ENCODE measurements around the gene PAX7.

Gene PAX7

GRCh38 chr1:18628511-18628910 is 2.1 kb upstream of the PAX7 start:
- ATAC-seq, result no peak
- TF ChIP-seq SNAI2 (CRISPR knock-in tag; IDR thresholded peaks at IDR 0.05) (no peak), CSDC2 (CRISPR knock-in tag; IDR thresholded peaks at IDR 0.05) (no peak), TCF4 (CRISPR knock-in tag; IDR thresholded peaks at IDR 0.05; ENCODE audit: borderline replicate concordance) (no peak), POU6F1 (CRISPR knock-in tag; IDR thresholded peaks at IDR 0.05; ENCODE audit: borderline replicate concordance, low read depth) (no peak), ZFP3 (CRISPR knock-in tag; IDR thresholded peaks at IDR 0.05) (no peak), PATZ1 (CRISPR knock-in tag; IDR thresholded peaks at IDR 0.05; ENCODE audit: borderline replicate concordance) (no peak), OSR1 (CRISPR knock-in tag; IDR thresholded peaks at IDR 0.05) (no peak), ESRRG (CRISPR knock-in tag; IDR thresholded peaks at IDR 0.05) (no peak), ZC3H10 (CRISPR knock-in tag; IDR thresholded peaks at IDR 0.05) (no peak), ISL1 (CRISPR knock-in tag; IDR thresholded peaks at IDR 0.05) (no peak), ZNF565 (CRISPR knock-in tag; conservative IDR thresholded peaks at IDR 0.05; ENCODE audit: low read depth) (no peak), ZFP30 (CRISPR knock-in tag; IDR thresholded peaks at IDR 0.05) (no peak)

- ATAC-seq, result no peak
- TF ChIP-seq SNAI2 (CRISPR knock-in tag; IDR thresholded peaks at IDR 0.05) (no peak), OSR1 (CRISPR knock-in tag; IDR thresholded peaks at IDR 0.05) (no peak), ESRRG (CRISPR knock-in tag; IDR thresholded peaks at IDR 0.05) (no peak), BACH2 (CRISPR knock-in tag; IDR thresholded peaks at IDR 0.05; ENCODE audit: borderline replicate concordance) (no peak), TCF4 (CRISPR knock-in tag; IDR thresholded peaks at IDR 0.05; ENCODE audit: borderline replicate concordance) (no peak), ZNF70 (CRISPR knock-in tag; IDR thresholded peaks at IDR 0.05) (no peak), ZFP30 (CRISPR knock-in tag; IDR thresholded peaks at IDR 0.05) (no peak), CSDC2 (CRISPR knock-in tag; IDR thresholded peaks at IDR 0.05) (no peak), TOX (CRISPR knock-in tag; IDR thresholded peaks at IDR 0.05; ENCODE audit: borderline replicate concordance) (no peak), ISL1 (CRISPR knock-in tag; IDR thresholded peaks at IDR 0.05) (no peak), POU6F1 (CRISPR knock-in tag; IDR thresholded peaks at IDR 0.05; ENCODE audit: borderline replicate concordance, low read depth) (no peak), RARB (CRISPR knock-in tag; IDR thresholded peaks at IDR 0.05) (no peak), PATZ1 (CRISPR knock-in tag; IDR thresholded peaks at IDR 0.05; ENCODE audit: borderline replicate concordance) (no peak), CREB5 (CRISPR knock-in tag; IDR thresholded peaks at IDR 0.05; ENCODE audit: low read depth) (no peak)
Measured at GRCh38 chr1:18629659-18630510, 761 bp upstream of the PAX7 start.

- TF ChIP-seq ZNF565 (CRISPR knock-in tag; conservative IDR thresholded peaks at IDR 0.05; ENCODE audit: low read depth), result no peak
- TF ChIP-seq GLIS3 (CRISPR knock-in tag; IDR thresholded peaks at IDR 0.05), result no peak
- TF ChIP-seq RARB (CRISPR knock-in tag; IDR thresholded peaks at IDR 0.05), result no peak
Measured at GRCh38 chr1:18631496-18632217, 1.0 kb downstream of the PAX7 start.

More at GRCh38 chr1:18631496-18632217, 1.0 kb downstream of the PAX7 start:
- ATAC-seq, result no peak; the same call in 2 of the 3 replicates
